GM03348 (cell line): ENCODE results near the gene DNAH9.
A peak's percentile ranks its signal among the peaks of the same experiment; 100 is the strongest.

ENCODE experiments used
- DNase-seq: peaks from one replicate; pipeline ENCODE4 v3.0.0; 2012; ENCODE audit warnings: low spot score

Gene DNAH9

GRCh38 chr17:11980813-11981212 lies 382.5 kb downstream of the DNAH9 start:
- no peak for DNase-seq

GRCh38 chr17:11981862-11982261 lies 383.6 kb downstream of the DNAH9 start:
- DNase-seq, result no peak

GRCh38 chr17:11986179-11986941 lies 388.1 kb downstream of the DNAH9 start:
- peak; percentile 33 for DNase-seq

- DNase-seq, result peak; percentile 62
These were observed 388.7 kb downstream of the DNAH9 start for GRCh38 chr17:11986942-11987329.

GRCh38 chr17:11990363-11990983 lies 392.2 kb downstream of the DNAH9 start:
- no peak for DNase-seq

- no peak for DNase-seq
These were observed 393.2 kb downstream of the DNAH9 start for GRCh38 chr17:11991461-11991860.

- no peak for DNase-seq
These were observed 398.5 kb downstream of the DNAH9 start for GRCh38 chr17:11996722-11997146.

GRCh38 chr17:11997147-11997971 lies 399.1 kb downstream of the DNAH9 start, which contains the start of gene ZNF18:
TSS of gene ZNF18 (minus strand) at chr17:11997475. CDS start at chr17:11992829, 4,646 bp downstream.
- peak; percentile 100 for DNase-seq

GRCh38 chr17:11997972-11998233 lies 399.6 kb downstream of the DNAH9 start:
- DNase-seq, result no peak

GRCh38 chr17:11999696-12000095 lies 401.4 kb downstream of the DNAH9 start:
- no peak for DNase-seq

GRCh38 chr17:12007466-12007865 lies 409.2 kb downstream of the DNAH9 start:
- no peak for DNase-seq
